MCF 10A (cell line): ENCODE data around the gene NPHP4. TPM values are rescaled to one million over a fixed set of nuclear protein-coding genes. Genes with fewer than 3 reads are reported as not detected.

Experiments used
- BruUV-seq: library from RNA; stranded (reverse); fragments of 400-500 nt; replicated peaks from 2 replicates; lab custom pipeline; 2021; lab: Mats Ljungman, UMichigan
- CTCF ChIA-PET: fragments of 300-600 bp; sonication (Branson Sonifier 250); formaldehyde crosslinking; extraction: SDS; loops from one replicate; lab custom pipeline; 2021; ENCODE audit warnings: antibody characterized with exemption, inconsistent platforms; lab: Yijun Ruan, JAX
- POLR2A ChIA-PET: fragments of 300-600, 350-650 bp; sonication (Branson Sonifier 250); formaldehyde crosslinking; extraction: SDS; loops from one replicate; lab custom pipeline; 2020; ENCODE audit warnings: antibody characterized with exemption, inconsistent platforms; lab: Yijun Ruan, JAX
- DNase-seq: peaks from one replicate; pipeline ENCODE4 v3.0.0-alpha.2; 2018; ENCODE audit not compliant: unreplicated experiment
- H3K27ac Mint-ChIP-seq: one replicate; pipeline ENCODE4 v1.8.0; 2022; ENCODE audit warnings: mild to moderate bottlenecking, low read depth, mixed read lengths; ENCODE audit not compliant: unreplicated experiment
- H3K27me3 Mint-ChIP-seq: one replicate; pipeline ENCODE4 v1.8.0; 2022; ENCODE audit warnings: mixed read lengths; ENCODE audit not compliant: insufficient read depth, unreplicated experiment
- H3K36me3 Mint-ChIP-seq: one replicate; pipeline ENCODE4 v1.8.0; 2022; ENCODE audit warnings: mild to moderate bottlenecking, moderate library complexity, mixed read lengths; ENCODE audit not compliant: insufficient read depth, unreplicated experiment
- H3K4me1 Mint-ChIP-seq: one replicate; pipeline ENCODE4 v1.8.0; 2022; ENCODE audit warnings: mixed read lengths; ENCODE audit not compliant: insufficient read depth, unreplicated experiment
- H3K4me3 Mint-ChIP-seq: one replicate; pipeline ENCODE4 v1.8.0; 2022; ENCODE audit warnings: mild to moderate bottlenecking, moderate library complexity, mixed read lengths; ENCODE audit not compliant: unreplicated experiment
- H3K9me3 Mint-ChIP-seq: one replicate; pipeline ENCODE4 v1.8.0; 2022; ENCODE audit warnings: mixed read lengths; ENCODE audit not compliant: unreplicated experiment
- intact Hi-C: fragments of 100-400 bp; cut with micrococcal nuclease; formaldehyde crosslinking; loops from 2 replicates; pipeline ENCODE4 v1.14.1; 2022
- total RNA-seq: library from RNA; stranded (reverse); gene quantifications from 2 replicates; pipeline ENCODE4 v1.2.3, GENCODE V29; 2022
- TF ChIP-seq, protein P1 (sequence below): fragments of 200-600 bp; IDR thresholded peaks from one replicate; pipeline ENCODE4 v1.8.0; 2022; ENCODE audit warnings: antibody characterized with exemption, mild to moderate bottlenecking; ENCODE audit not compliant: unreplicated experiment

The NPHP4 gene
- total RNA-seq, 1 experiment from 2014 or later = 14.4 TPM

DNA sequence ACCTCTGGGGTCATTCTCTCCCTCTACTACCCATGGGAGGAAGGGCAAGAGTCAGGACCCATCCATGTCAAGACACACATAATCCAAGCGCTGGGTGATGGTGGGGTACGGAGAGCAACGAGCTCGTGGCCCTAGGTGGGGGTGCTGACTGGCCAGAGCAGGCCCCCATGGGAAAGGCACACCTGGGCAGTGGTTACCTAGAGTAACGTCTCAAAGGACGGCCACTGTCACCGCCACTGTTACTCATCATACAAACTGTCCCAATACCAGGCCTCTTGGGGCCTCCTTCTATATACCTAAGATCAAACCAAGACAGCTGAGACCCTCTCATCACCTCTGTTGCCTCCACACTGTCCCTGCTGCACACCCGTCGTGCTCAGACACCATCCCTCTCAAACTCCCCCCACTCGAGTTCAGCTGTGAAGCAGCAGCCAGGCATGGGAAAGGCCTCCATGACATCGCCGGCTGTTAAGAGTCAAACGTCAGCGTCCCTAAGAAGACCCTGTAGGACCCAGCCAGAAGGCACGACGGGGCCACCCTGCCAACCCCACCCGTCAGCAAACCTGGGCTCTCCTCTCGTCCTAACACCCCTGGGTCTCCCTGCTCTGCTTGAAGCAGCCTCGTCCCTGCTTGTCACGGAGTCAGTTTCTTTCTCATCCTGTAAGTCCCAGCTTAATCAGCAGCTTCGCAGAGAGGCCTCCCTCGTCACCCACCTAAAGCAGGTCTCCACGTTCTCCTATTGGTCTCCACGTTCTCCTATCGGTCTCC, 15.3 kb downstream of the NPHP4 start:
- TF ChIP-seq, protein P1, sequence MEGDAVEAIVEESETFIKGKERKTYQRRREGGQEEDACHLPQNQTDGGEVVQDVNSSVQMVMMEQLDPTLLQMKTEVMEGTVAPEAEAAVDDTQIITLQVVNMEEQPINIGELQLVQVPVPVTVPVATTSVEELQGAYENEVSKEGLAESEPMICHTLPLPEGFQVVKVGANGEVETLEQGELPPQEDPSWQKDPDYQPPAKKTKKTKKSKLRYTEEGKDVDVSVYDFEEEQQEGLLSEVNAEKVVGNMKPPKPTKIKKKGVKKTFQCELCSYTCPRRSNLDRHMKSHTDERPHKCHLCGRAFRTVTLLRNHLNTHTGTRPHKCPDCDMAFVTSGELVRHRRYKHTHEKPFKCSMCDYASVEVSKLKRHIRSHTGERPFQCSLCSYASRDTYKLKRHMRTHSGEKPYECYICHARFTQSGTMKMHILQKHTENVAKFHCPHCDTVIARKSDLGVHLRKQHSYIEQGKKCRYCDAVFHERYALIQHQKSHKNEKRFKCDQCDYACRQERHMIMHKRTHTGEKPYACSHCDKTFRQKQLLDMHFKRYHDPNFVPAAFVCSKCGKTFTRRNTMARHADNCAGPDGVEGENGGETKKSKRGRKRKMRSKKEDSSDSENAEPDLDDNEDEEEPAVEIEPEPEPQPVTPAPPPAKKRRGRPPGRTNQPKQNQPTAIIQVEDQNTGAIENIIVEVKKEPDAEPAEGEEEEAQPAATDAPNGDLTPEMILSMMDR = no peak
- intact Hi-C loops = no loop called here
- no peak for DNase-seq
- ChIA-PET POLR2A (no interaction called here), CTCF (interaction anchor here (0.5 to 0.6 kb wide), 2 partner anchors 19 to 1883 kb away, joined by 3 to 4 read pairs; no protein-coding TSS in a partner anchor)
- Mint-ChIP-seq H3K27me3 (no peaks in the 10 kb centered on the region), H3K4me3 (no peak overlapping the region), H3K9me3 (no peaks in the 10 kb centered on the region), H3K4me1 (peaks cover 6% of the 10 kb centered on the region), H3K36me3 (peaks cover 26% of the 10 kb centered on the region), H3K27ac (no peak overlapping the region)
- no TSS peak for BruUV-seq

- intact Hi-C loops = no loop called here
- no peak for DNase-seq
- TF ChIP-seq, protein P1 = no peak
- H3K4me1 Mint-ChIP-seq = peaks cover 6% of the 10 kb centered on the region
- H3K9me3 Mint-ChIP-seq = no peaks in the 10 kb centered on the region
- CTCF ChIA-PET = interaction anchor here (0.6 to 1.3 kb wide), 4 partner anchors 9 to 65 kb away, joined by 4 to 5 read pairs (median 4); no protein-coding TSS in a partner anchor
- H3K27ac Mint-ChIP-seq = no peak overlapping the region
- no peaks in the 10 kb centered on the region for H3K27me3 Mint-ChIP-seq
- POLR2A ChIA-PET = no interaction called here
- BruUV-seq = no TSS peak
- H3K4me3 Mint-ChIP-seq = no peak overlapping the region
- peaks cover 27% of the 10 kb centered on the region for H3K36me3 Mint-ChIP-seq
Observed at GRCh38 chr1:5976231-5976630, 16.0 kb downstream of the NPHP4 start.

DNA sequence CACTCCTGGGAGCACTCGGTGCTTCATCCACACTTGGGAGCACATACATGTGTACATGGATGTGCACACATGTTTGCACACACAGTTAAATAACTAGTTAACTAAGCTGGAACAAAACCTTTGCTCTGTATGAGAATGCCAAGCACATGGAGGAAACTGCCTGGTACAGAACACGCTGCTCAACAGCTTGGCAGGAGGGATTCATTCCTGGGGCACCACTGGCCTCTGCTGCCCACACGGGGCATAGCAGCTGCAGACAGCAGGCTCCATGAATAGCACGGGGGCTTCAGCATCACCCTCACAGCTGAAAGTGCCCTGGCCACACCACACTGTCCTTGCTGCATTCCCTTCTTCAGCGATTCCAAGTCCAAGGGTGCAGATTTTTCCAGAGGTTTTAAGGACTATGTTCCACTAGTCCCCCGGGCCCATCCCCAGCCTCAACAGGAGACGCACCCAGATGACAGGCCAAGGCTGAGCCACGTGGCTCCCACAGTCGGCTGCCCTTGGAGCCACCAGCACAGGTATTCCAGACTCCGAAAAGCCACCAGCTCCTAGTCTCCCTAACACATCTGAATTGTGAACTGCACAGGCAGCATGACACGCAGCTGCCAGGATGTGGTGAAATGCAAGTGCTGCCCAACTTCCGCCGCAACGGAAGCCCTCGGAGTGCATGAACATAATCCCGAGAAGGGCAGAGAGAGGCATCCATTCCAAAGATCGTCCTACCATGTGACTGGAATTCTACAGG, 16.9 kb downstream of the NPHP4 start:
- intact Hi-C loops = no loop called here
- ChIA-PET CTCF (interaction anchor here (0.5 to 1.3 kb wide), 5 partner anchors 9 to 113 kb away, joined by 3 to 5 read pairs (median 4); no protein-coding TSS in a partner anchor), POLR2A (no interaction called here)
- Mint-ChIP-seq H3K27ac (no peak overlapping the region), H3K4me1 (peaks cover 6% of the 10 kb centered on the region), H3K4me3 (no peak overlapping the region), H3K36me3 (peaks cover 27% of the 10 kb centered on the region), H3K27me3 (no peaks in the 10 kb centered on the region), H3K9me3 (no peaks in the 10 kb centered on the region)
- BruUV-seq = no TSS peak
- peak; percentile 53 for DNase-seq
- TF ChIP-seq, protein P1 = peak; percentile 54

DNA sequence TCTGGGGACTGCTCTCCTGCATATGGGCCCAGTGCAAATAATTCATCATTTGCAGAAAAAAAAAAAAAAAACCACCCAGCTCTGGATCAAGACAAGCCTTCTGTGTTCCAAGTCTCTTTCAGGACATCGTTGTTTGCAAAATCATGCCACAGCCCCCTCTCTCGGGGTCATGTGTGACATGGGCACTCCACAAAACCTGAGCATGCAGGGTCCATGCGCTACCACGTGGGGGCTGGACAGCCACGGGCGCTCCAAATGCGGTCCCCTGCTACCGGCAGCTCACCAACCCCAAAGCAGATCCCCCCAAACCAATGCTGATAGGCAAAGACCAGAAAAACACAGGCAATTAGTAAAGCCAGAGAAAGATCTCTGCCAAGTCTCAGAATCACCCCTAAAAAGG, 17.6 kb downstream of the NPHP4 start:
- Mint-ChIP-seq H3K36me3 (peaks cover 27% of the 10 kb centered on the region), H3K4me3 (no peak overlapping the region), H3K4me1 (peaks cover 6% of the 10 kb centered on the region), H3K9me3 (no peaks in the 10 kb centered on the region), H3K27me3 (no peaks in the 10 kb centered on the region), H3K27ac (no peak overlapping the region)
- ChIA-PET POLR2A (no interaction called here), CTCF (interaction anchor here (0.7 to 1.5 kb wide), 6 partner anchors 10 to 772 kb away, joined by 3 to 6 read pairs (median 4); no protein-coding TSS in a partner anchor)
- no peak for DNase-seq
- intact Hi-C loops = no loop called here
- no TSS peak for BruUV-seq
- TF ChIP-seq, protein P1 = no peak
